GM23338 (cell line): Measurements from ENCODE around the gene LMO1. TPM values are rescaled to one million over a fixed set of nuclear protein-coding genes. Genes with fewer than 3 reads are reported as not detected.

Source experiments
- ATAC-seq: fragments of 200-7000 bp; cut with Tn5 transposase; 3 replicates; pipeline ENCODE4 v1.9.1; 2020
- DNase-seq: peaks from one replicate; pipeline ENCODE4 v3.0.0-alpha.2; 2015; ENCODE audit warnings: low spot score
- H2AFZ ChIP-seq: fragments of 200-600 bp; sonication (generic); 2 replicates; pipeline ENCODE4 v1.8.0; 2016; ENCODE audit warnings: antibody characterized with exemption, mild to moderate bottlenecking, moderate library complexity
- H3F3A ChIP-seq: fragments of 200-600 bp; sonication (generic); replicated peaks from 2 replicates; pipeline ENCODE4 v1.8.0; 2017; ENCODE audit warnings: antibody characterized with exemption, mixed run types, low read depth
- H3K27ac ChIP-seq: fragments of 200-600 bp; sonication (generic); 2 replicates; pipeline ENCODE4 v1.6.1; 2016; ENCODE audit warnings: low read depth
- H3K27me3 ChIP-seq: fragments of 200-600 bp; sonication (generic); 2 replicates; pipeline ENCODE4 v1.8.0; 2016; ENCODE audit warnings: mild to moderate bottlenecking, mixed run types, moderate library complexity; ENCODE audit not compliant: insufficient read depth
- H3K36me3 ChIP-seq: fragments of 200-600 bp; sonication (generic); 2 replicates; pipeline ENCODE4 v1.8.0; 2016; ENCODE audit warnings: mild to moderate bottlenecking; ENCODE audit not compliant: insufficient read depth
- H3K4me1 ChIP-seq: fragments of 200-600 bp; sonication (generic); 2 replicates; pipeline ENCODE4 v1.8.0; 2016; ENCODE audit warnings: mild to moderate bottlenecking, moderate library complexity; ENCODE audit not compliant: insufficient read depth
- H3K4me2 ChIP-seq: fragments of 200-600 bp; sonication (generic); 2 replicates; pipeline ENCODE4 v1.7.1; 2017; ENCODE audit warnings: mixed run types
- H3K4me3 ChIP-seq: fragments of 200-600 bp; sonication (generic); 2 replicates; pipeline ENCODE4 v1.6.1; 2016; ENCODE audit warnings: mixed run types
- H3K79me2 ChIP-seq: fragments of 200-600 bp; sonication (generic); replicated peaks from 2 replicates; pipeline ENCODE4 v1.8.0; 2017; ENCODE audit warnings: mild to moderate bottlenecking; ENCODE audit not compliant: insufficient read depth
- H3K9me2 ChIP-seq: fragments of 200-600 bp; sonication (generic); 2 replicates; pipeline ENCODE4 v1.8.0; 2017; ENCODE audit not compliant: insufficient read depth
- H4K20me1 ChIP-seq: fragments of 200-600 bp; sonication (generic); replicated peaks from 2 replicates; pipeline ENCODE4 v1.8.0; 2017; ENCODE audit warnings: mild to moderate bottlenecking; ENCODE audit not compliant: insufficient read depth
- H3K27ac Mint-ChIP-seq: 2 replicates; pipeline ENCODE4 v1.8.0; 2020; ENCODE audit warnings: inconsistent platforms, mild to moderate bottlenecking, moderate library complexity, mixed read lengths
- H3K27me3 Mint-ChIP-seq: 3 replicates; pipeline ENCODE4 v1.8.0; 2022; ENCODE audit warnings: low read depth, mild to moderate bottlenecking, moderate library complexity, mixed read lengths, inconsistent platforms; ENCODE audit not compliant: insufficient read depth, poor library complexity
- H3K36me3 Mint-ChIP-seq: 3 replicates; pipeline ENCODE4 v1.8.0; 2021; ENCODE audit warnings: low read depth, mild to moderate bottlenecking, inconsistent platforms, moderate library complexity, mixed read lengths
- H3K4me1 Mint-ChIP-seq: 3 replicates; pipeline ENCODE4 v1.8.0; 2020; ENCODE audit warnings: mild to moderate bottlenecking, inconsistent platforms, mixed read lengths
- H3K4me3 Mint-ChIP-seq: 3 replicates; pipeline ENCODE4 v1.8.0; 2021; ENCODE audit warnings: moderate library complexity, mild to moderate bottlenecking, inconsistent platforms, mixed read lengths
- H3K9me3 Mint-ChIP-seq: 3 replicates; pipeline ENCODE4 v1.8.0; 2020; ENCODE audit warnings: moderate library complexity, mild to moderate bottlenecking, inconsistent platforms, mixed read lengths
- ETS1 ChIP-seq: IDR thresholded peaks from 2 replicates; pipeline ENCODE4 v1.6.1; 2016; ENCODE audit warnings: antibody characterized with exemption
- POLR2AphosphoS5 ChIP-seq: IDR thresholded peaks from 2 replicates; pipeline ENCODE4 v1.6.1; 2016; ENCODE audit warnings: antibody characterized with exemption, low read depth
- ZNF114 ChIP-seq: fragments of 250-450 bp; sonication (Bioruptor Pico); IDR thresholded peaks from 2 replicates; pipeline ENCODE4 v1.5.0; 2020; ENCODE audit warnings: mild to moderate bottlenecking, moderate library complexity
- polyA plus RNA-seq: library from polyadenylated mRNA; unstranded; fragments of >200 nt; fragmentation: Nextera tagmentation; extraction: Ambion mirVana; gene quantifications from 2 replicates; pipeline ENCODE4 v1.2.1, GENCODE V29; 2016
- total RNA-seq: library from RNA; depleted of rRNA; stranded (reverse); fragments of >200 nt; shearing (Covaris generic); gene quantifications from 2 replicates; pipeline ENCODE4 v1.2.3, GENCODE V29; 2014
- TF ChIP-seq, protein P1 (sequence below): fragments of 250-450 bp; sonication (Bioruptor Pico); IDR thresholded peaks from 2 replicates; pipeline ENCODE4 v1.5.0; 2020; ENCODE audit warnings: mild to moderate bottlenecking, moderate library complexity

The LMO1 gene
- total and polyA plus RNA-seq, 2 experiments from 2014 or later = 0.40 TPM; not detected in 1

- TF ChIP-seq, protein P1, sequence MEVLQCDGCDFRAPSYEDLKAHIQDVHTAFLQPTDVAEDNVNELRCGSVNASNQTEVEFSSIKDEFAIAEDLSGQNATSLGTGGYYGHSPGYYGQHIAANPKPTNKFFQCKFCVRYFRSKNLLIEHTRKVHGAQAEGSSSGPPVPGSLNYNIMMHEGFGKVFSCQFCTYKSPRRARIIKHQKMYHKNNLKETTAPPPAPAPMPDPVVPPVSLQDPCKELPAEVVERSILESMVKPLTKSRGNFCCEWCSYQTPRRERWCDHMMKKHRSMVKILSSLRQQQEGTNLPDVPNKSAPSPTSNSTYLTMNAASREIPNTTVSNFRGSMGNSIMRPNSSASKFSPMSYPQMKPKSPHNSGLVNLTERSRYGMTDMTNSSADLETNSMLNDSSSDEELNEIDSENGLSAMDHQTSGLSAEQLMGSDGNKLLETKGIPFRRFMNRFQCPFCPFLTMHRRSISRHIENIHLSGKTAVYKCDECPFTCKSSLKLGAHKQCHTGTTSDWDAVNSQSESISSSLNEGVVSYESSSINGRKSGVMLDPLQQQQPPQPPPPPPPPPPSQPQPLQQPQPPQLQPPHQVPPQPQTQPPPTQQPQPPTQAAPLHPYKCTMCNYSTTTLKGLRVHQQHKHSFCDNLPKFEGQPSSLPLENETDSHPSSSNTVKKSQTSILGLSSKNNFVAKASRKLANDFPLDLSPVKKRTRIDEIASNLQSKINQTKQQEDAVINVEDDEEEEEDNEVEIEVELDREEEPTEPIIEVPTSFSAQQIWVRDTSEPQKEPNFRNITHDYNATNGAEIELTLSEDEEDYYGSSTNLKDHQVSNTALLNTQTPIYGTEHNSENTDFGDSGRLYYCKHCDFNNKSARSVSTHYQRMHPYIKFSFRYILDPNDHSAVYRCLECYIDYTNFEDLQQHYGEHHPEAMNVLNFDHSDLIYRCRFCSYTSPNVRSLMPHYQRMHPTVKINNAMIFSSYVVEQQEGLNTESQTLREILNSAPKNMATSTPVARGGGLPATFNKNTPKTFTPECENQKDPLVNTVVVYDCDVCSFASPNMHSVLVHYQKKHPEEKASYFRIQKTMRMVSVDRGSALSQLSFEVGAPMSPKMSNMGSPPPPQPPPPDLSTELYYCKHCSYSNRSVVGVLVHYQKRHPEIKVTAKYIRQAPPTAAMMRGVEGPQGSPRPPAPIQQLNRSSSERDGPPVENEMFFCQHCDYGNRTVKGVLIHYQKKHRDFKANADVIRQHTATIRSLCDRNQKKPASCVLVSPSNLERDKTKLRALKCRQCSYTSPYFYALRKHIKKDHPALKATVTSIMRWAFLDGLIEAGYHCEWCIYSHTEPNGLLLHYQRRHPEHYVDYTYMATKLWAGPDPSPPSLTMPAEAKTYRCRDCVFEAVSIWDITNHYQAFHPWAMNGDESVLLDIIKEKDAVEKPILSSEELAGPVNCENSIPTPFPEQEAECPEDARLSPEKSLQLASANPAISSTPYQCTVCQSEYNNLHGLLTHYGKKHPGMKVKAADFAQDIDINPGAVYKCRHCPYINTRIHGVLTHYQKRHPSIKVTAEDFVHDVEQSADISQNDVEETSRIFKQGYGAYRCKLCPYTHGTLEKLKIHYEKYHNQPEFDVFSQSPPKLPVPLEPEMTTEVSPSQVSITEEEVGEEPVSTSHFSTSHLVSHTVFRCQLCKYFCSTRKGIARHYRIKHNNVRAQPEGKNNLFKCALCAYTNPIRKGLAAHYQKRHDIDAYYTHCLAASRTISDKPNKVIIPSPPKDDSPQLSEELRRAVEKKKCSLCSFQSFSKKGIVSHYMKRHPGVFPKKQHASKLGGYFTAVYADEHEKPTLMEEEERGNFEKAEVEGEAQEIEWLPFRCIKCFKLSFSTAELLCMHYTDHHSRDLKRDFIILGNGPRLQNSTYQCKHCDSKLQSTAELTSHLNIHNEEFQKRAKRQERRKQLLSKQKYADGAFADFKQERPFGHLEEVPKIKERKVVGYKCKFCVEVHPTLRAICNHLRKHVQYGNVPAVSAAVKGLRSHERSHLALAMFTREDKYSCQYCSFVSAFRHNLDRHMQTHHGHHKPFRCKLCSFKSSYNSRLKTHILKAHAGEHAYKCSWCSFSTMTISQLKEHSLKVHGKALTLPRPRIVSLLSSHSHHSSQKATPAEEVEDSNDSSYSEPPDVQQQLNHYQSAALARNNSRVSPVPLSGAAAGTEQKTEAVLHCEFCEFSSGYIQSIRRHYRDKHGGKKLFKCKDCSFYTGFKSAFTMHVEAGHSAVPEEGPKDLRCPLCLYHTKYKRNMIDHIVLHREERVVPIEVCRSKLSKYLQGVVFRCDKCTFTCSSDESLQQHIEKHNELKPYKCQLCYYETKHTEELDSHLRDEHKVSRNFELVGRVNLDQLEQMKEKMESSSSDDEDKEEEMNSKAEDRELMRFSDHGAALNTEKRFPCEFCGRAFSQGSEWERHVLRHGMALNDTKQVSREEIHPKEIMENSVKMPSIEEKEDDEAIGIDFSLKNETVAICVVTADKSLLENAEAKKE (CRISPR knock-in tag) = no peak
- TF ChIP-seq ZNF114 (CRISPR knock-in tag) (no peak), POLR2AphosphoS5 (no peak)
Measured at GRCh38 chr11:8239536-8240228, 24.0 kb downstream of the LMO1 start (continued).

DNA sequence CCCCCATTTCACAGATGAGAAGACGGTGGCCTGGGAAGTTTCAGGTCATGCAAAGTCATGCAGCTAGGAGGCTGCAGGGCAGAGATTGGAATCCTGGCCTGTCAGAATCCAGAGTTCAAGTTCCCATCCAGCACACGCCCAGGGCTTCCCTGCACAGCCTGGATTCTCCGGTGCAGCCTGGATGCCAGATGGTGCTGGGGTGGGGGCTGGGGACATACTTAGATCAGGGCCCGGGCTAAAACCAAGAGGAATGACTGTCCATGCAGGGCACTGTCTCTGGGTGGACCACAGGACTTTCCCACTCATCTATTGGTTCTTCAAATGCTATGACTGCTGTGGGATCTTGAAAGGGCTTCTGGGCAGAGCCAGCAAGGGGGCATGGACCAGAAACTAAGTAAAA is 24.6 kb downstream of the LMO1 start:
- Mint-ChIP-seq H3K4me1 (peaks cover 36% of the 10 kb centered on the region), H3K27ac (no peak overlapping the region), H3K4me3 (no peak overlapping the region), H3K27me3 (peaks cover 19% of the 10 kb centered on the region), H3K9me3 (peaks cover 3% of the 10 kb centered on the region; the same call in 1 of the 3 replicates), H3K36me3 (no peaks in the 10 kb centered on the region; the same call in 2 of the 3 replicates)
- no peak for TF ChIP-seq ETS1
- TF ChIP-seq, protein P1 (CRISPR knock-in tag) = no peak
- Histone ChIP-seq H3F3A (0 out of 2 replicates have a peak, but pooled peaks cover 4% of the 10 kb centered on the region), H2AFZ (no peak overlapping the region), H3K4me1 (peaks cover 18% of the 10 kb centered on the region), H4K20me1 (no peaks in the 10 kb centered on the region), H3K4me2 (no peak overlapping the region), H3K79me2 (no peaks in the 10 kb centered on the region), H3K27ac (no peak overlapping the region), H3K4me3 (no peak overlapping the region), H3K36me3 (no peaks in the 10 kb centered on the region), H3K27me3 (no peaks in the 10 kb centered on the region), H3K9me2 (no peaks in the 10 kb centered on the region)
- DNase-seq (no peak), ATAC-seq (no peak)
